Choroid plexus epithelial cell (primary cell): ENCODE data around the gene GP1BB.

Experiments
- DNase-seq: peaks from one replicate; pipeline ENCODE4 v3.0.0-alpha.2; 2010; ENCODE audit warnings: low read depth
- H3K4me3 ChIP-seq: 2 replicates; pipeline ENCODE4 v1.5.1; 2011; ENCODE audit warnings: low read depth, mild to moderate bottlenecking, control low read depth, low read length, moderate library complexity
- CTCF ChIP-seq: conservative IDR thresholded peaks from 2 replicates; pipeline ENCODE4 v1.5.1; 2011; ENCODE audit warnings: low read depth, mild to moderate bottlenecking, control low read depth, inconsistent platforms, low read length, moderate library complexity

Gene GP1BB

GRCh38 chr22:19727310-19728150 lies 4.2 kb downstream of the GP1BB start:
- no peak for TF ChIP-seq CTCF
- DNase-seq = no peak

GRCh38 chr22:19728271-19728670 lies 4.9 kb downstream of the GP1BB start:
- no peak overlapping the region for H3K4me3 ChIP-seq
- no peak for TF ChIP-seq CTCF
- no peak for DNase-seq

More at GRCh38 chr22:19727310-19728150, 4.2 kb downstream of the GP1BB start:
- no peak overlapping the region for H3K4me3 ChIP-seq

GRCh38 chr22:19728836-19729235 lies 5.5 kb downstream of the GP1BB start:
- no peak for DNase-seq
- no peak for TF ChIP-seq CTCF
- H3K4me3 ChIP-seq = no peak overlapping the region

- TF ChIP-seq CTCF = no peak
- no peak overlapping the region for H3K4me3 ChIP-seq
- no peak for DNase-seq
Observed at GRCh38 chr22:19729507-19729906, 6.2 kb downstream of the GP1BB start.

GRCh38 chr22:19730198-19730597 lies 6.9 kb downstream of the GP1BB start:
- TF ChIP-seq CTCF = no peak
- DNase-seq = no peak
- H3K4me3 ChIP-seq = no peak overlapping the region

GRCh38 chr22:19730655-19731360 lies 7.5 kb downstream of the GP1BB start:
- H3K4me3 ChIP-seq = peak overlapping the region; percentile 60
- peak; percentile 82 for DNase-seq
- peak; percentile 96 for TF ChIP-seq CTCF
